Dendritic cell treated with granulocyte-macrophage colony-stimulating factor and Interleukin-4, amounts not matched to agents 40 ng/mL and 50 ng/mL, for 4 days (primary cell): ENCODE results near the gene GLB1L3.
A peak's percentile ranks its signal among the peaks of the same experiment; 100 is the strongest.
"Not testable (repeated sequence)": the region's sequence is repeated elsewhere in the genome, so short reads cannot be mapped to it uniquely, and the experiment has no call there.

Source experiments
- H3K27ac Mint-ChIP-seq: one replicate; pipeline ENCODE4 v1.8.0; 2022; ENCODE audit warnings: mild to moderate bottlenecking, mixed read lengths
- H3K27me3 Mint-ChIP-seq: one replicate; pipeline ENCODE4 v1.8.0; 2022; ENCODE audit warnings: mild to moderate bottlenecking, mixed read lengths
- H3K36me3 Mint-ChIP-seq: one replicate; pipeline ENCODE4 v1.8.0; 2022; ENCODE audit warnings: low read depth, mixed read lengths
- H3K4me1 Mint-ChIP-seq: one replicate; pipeline ENCODE4 v1.8.0; 2022; ENCODE audit warnings: low read depth, mixed read lengths
- H3K4me3 Mint-ChIP-seq: one replicate; pipeline ENCODE4 v1.8.0; 2022; ENCODE audit warnings: mild to moderate bottlenecking, moderate library complexity, mixed read lengths
- H3K9me3 Mint-ChIP-seq: one replicate; pipeline ENCODE4 v1.8.0; 2022; ENCODE audit warnings: mixed read lengths
- intact Hi-C: fragments of 100-400 bp; cut with micrococcal nuclease; formaldehyde crosslinking; loops from one replicate; pipeline ENCODE4 v1.15.0; 2022

Gene GLB1L3

GRCh38 chr11:134275188-134275533 lies 1.0 kb upstream of the GLB1L3 start:
- Mint-ChIP-seq H3K27ac (no peak overlapping the region), H3K27me3 (peaks cover 88% of the 10 kb centered on the region), H3K9me3 (no peaks in the 10 kb centered on the region), H3K4me3 (no peak overlapping the region), H3K36me3 (no peaks in the 10 kb centered on the region), H3K4me1 (peaks cover 8% of the 10 kb centered on the region)
- intact Hi-C loops: no loop called here

- H3K4me1 Mint-ChIP-seq: peaks cover 8% of the 10 kb centered on the region
- H3K4me3 Mint-ChIP-seq: peak overlapping the region; percentile 55
- H3K27me3 Mint-ChIP-seq: peaks cover 81% of the 10 kb centered on the region
- no peak overlapping the region for H3K27ac Mint-ChIP-seq
- intact Hi-C loops: no loop called here
- H3K36me3 Mint-ChIP-seq: no peaks in the 10 kb centered on the region
- H3K9me3 Mint-ChIP-seq: no peaks in the 10 kb centered on the region
These were observed 410 bp downstream of the GLB1L3 start for GRCh38 chr11:134276396-134277182.

GRCh38 chr11:134277183-134278001 lies 1.2 kb downstream of the GLB1L3 start:
- no peak overlapping the region for H3K27ac Mint-ChIP-seq
- H3K36me3 Mint-ChIP-seq: no peaks in the 10 kb centered on the region
- peaks cover 74% of the 10 kb centered on the region for H3K27me3 Mint-ChIP-seq
- intact Hi-C loops: no loop called here
- peaks cover 8% of the 10 kb centered on the region for H3K4me1 Mint-ChIP-seq
- no peak overlapping the region for H3K4me3 Mint-ChIP-seq
- no peaks in the 10 kb centered on the region for H3K9me3 Mint-ChIP-seq

GRCh38 chr11:134278356-134278755 lies 2.2 kb downstream of the GLB1L3 start:
- no peaks in the 10 kb centered on the region for H3K9me3 Mint-ChIP-seq
- intact Hi-C loops: no loop called here
- H3K36me3 Mint-ChIP-seq: no peaks in the 10 kb centered on the region
- peaks cover 8% of the 10 kb centered on the region for H3K4me1 Mint-ChIP-seq
- peaks cover 70% of the 10 kb centered on the region for H3K27me3 Mint-ChIP-seq
- no peak overlapping the region for H3K27ac Mint-ChIP-seq
- no peak overlapping the region for H3K4me3 Mint-ChIP-seq

- intact Hi-C loops: loop anchor here (2.0 kb wide), 1 partner anchor 63 kb away; no protein-coding TSS in a partner anchor
- not testable (repeated sequence) for H3K4me3 Mint-ChIP-seq, H3K4me1 Mint-ChIP-seq, H3K27ac Mint-ChIP-seq, H3K36me3 Mint-ChIP-seq, H3K9me3 Mint-ChIP-seq
- peaks cover 55% of the 10 kb centered on the region for H3K27me3 Mint-ChIP-seq
These were observed 5.5 kb downstream of the GLB1L3 start for GRCh38 chr11:134281635-134282034.

- Mint-ChIP-seq H3K36me3 (no peaks in the 10 kb centered on the region), H3K27me3 (peaks cover 47% of the 10 kb centered on the region), H3K4me3 (no peak overlapping the region), H3K9me3 (no peaks in the 10 kb centered on the region), H3K27ac (no peak overlapping the region), H3K4me1 (no peaks in the 10 kb centered on the region)
- intact Hi-C loops: no loop called here
These were observed 6.2 kb downstream of the GLB1L3 start for GRCh38 chr11:134282121-134283045.

- Mint-ChIP-seq H3K36me3 (no peaks in the 10 kb centered on the region), H3K9me3 (no peaks in the 10 kb centered on the region), H3K27ac (no peak overlapping the region), H3K27me3 (peaks cover 38% of the 10 kb centered on the region), H3K4me1 (no peaks in the 10 kb centered on the region), H3K4me3 (no peak overlapping the region)
- intact Hi-C loops: no loop called here
These were observed 7.5 kb downstream of the GLB1L3 start for GRCh38 chr11:134283461-134284230.

GRCh38 chr11:134284349-134284748 lies 8.2 kb downstream of the GLB1L3 start:
- H3K36me3 Mint-ChIP-seq, H3K4me1 Mint-ChIP-seq, H3K27ac Mint-ChIP-seq, H3K4me3 Mint-ChIP-seq, intact Hi-C loops, H3K9me3 Mint-ChIP-seq: not testable (repeated sequence)
- H3K27me3 Mint-ChIP-seq: peaks cover 34% of the 10 kb centered on the region

GRCh38 chr11:134287561-134287960 lies 11.4 kb downstream of the GLB1L3 start:
- intact Hi-C loops: no loop called here

GRCh38 chr11:134288486-134288885 lies 12.3 kb downstream of the GLB1L3 start:
- Mint-ChIP-seq H3K36me3 (no peaks in the 10 kb centered on the region), H3K9me3 (no peaks in the 10 kb centered on the region)
- intact Hi-C loops: no loop called here

More at GRCh38 chr11:134287561-134287960, 11.4 kb downstream of the GLB1L3 start:
- Mint-ChIP-seq H3K36me3 (no peaks in the 10 kb centered on the region), H3K4me1 (no peaks in the 10 kb centered on the region), H3K27ac (no peak overlapping the region), H3K4me3 (no peak overlapping the region), H3K27me3 (peaks cover 18% of the 10 kb centered on the region), H3K9me3 (no peaks in the 10 kb centered on the region)

GRCh38 chr11:134289167-134289566 lies 13.0 kb downstream of the GLB1L3 start:
- Mint-ChIP-seq H3K27me3 (peaks cover 9% of the 10 kb centered on the region), H3K27ac (no peak overlapping the region), H3K9me3 (no peaks in the 10 kb centered on the region), H3K4me3 (no peak overlapping the region), H3K4me1 (no peaks in the 10 kb centered on the region), H3K36me3 (no peaks in the 10 kb centered on the region)
- intact Hi-C loops: no loop called here

More at GRCh38 chr11:134288486-134288885, 12.3 kb downstream of the GLB1L3 start:
- Mint-ChIP-seq H3K27ac (no peak overlapping the region), H3K27me3 (peaks cover 13% of the 10 kb centered on the region), H3K4me3 (no peak overlapping the region), H3K4me1 (no peaks in the 10 kb centered on the region)

- H3K27me3 Mint-ChIP-seq: peaks cover 9% of the 10 kb centered on the region
- no peaks in the 10 kb centered on the region for H3K36me3 Mint-ChIP-seq
- no peaks in the 10 kb centered on the region for H3K9me3 Mint-ChIP-seq
- intact Hi-C loops: no loop called here
- no peaks in the 10 kb centered on the region for H3K4me1 Mint-ChIP-seq
- no peak overlapping the region for H3K4me3 Mint-ChIP-seq
- H3K27ac Mint-ChIP-seq: no peak overlapping the region
These were observed 13.6 kb downstream of the GLB1L3 start for GRCh38 chr11:134289789-134290188.

GRCh38 chr11:134290646-134291045 lies 14.5 kb downstream of the GLB1L3 start:
- Mint-ChIP-seq H3K4me1 (no peaks in the 10 kb centered on the region), H3K36me3 (no peaks in the 10 kb centered on the region), H3K27me3 (peaks cover 12% of the 10 kb centered on the region), H3K9me3 (no peaks in the 10 kb centered on the region), H3K27ac (no peak overlapping the region), H3K4me3 (no peak overlapping the region)
- intact Hi-C loops: no loop called here
